H1 (cell line): ENCODE results near the gene COX6A2. TPM values are rescaled to one million over a fixed set of nuclear protein-coding genes. Genes with fewer than 3 reads are reported as not detected.

ENCODE experiments used
- CTCF ChIA-PET: fragments of 300-600 bp; sonication (Branson Sonifier 250); formaldehyde crosslinking; loops from one replicate; lab custom pipeline; 2021; ENCODE audit not compliant: partially characterized antibody; lab: Charles Lee
- POLR2A ChIA-PET: fragments of 300-600 bp; sonication (Branson Sonifier 250); formaldehyde crosslinking; loops from one replicate; lab custom pipeline; 2021; ENCODE audit warnings: inconsistent platforms; ENCODE audit not compliant: partially characterized antibody; lab: Charles Lee
- DNase-seq, 2 experiments: peaks; one replicate each; pipeline versions ENCODE4 v3.0.0 to v3.0.0-alpha.2; 2010 to 2022; ENCODE audit warnings: low spot score in 2 of 2, low read depth in 1 of 2, mixed read lengths in 1 of 2
- FAIRE-seq: peaks from 2 replicates; lab custom pipeline; 2011; peaks lifted over from hg19 to GRCh38; lab: Jason Lieb, UNC
- H2AFZ ChIP-seq: 2 replicates; pipeline ENCODE4 v1.8.1; 2012; ENCODE audit warnings: low read length, inconsistent platforms
- H2AK5ac ChIP-seq: 2 replicates; pipeline ENCODE4 v1.6.1; 2013; ENCODE audit warnings: low read depth, low read length
- H2BK120ac ChIP-seq: replicated peaks from 2 replicates; pipeline ENCODE3; 2013; ENCODE audit warnings: low read depth, low read length, inconsistent platforms
- H2BK12ac ChIP-seq: 2 replicates; pipeline ENCODE4 v1.6.1; 2013; ENCODE audit warnings: low read depth, low read length
- H2BK15ac ChIP-seq: 2 replicates; pipeline ENCODE4 v1.6.1; 2013; ENCODE audit warnings: low read length
- H2BK20ac ChIP-seq: 2 replicates; pipeline ENCODE4 v1.6.1; 2013; ENCODE audit warnings: low read length
- H2BK5ac ChIP-seq: 2 replicates; pipeline ENCODE4 v1.6.1; 2013; ENCODE audit warnings: low read depth, low read length
- H3K14ac ChIP-seq: 2 replicates; pipeline ENCODE4 v1.6.1; 2013; ENCODE audit warnings: inconsistent platforms; ENCODE audit not compliant: insufficient read length
- H3K18ac ChIP-seq: 2 replicates; pipeline ENCODE4 v1.6.1; 2013; ENCODE audit warnings: low read length; ENCODE audit errors: extremely low read depth
- H3K23ac ChIP-seq: 2 replicates; pipeline ENCODE4 v1.6.1; 2013; ENCODE audit warnings: inconsistent platforms; ENCODE audit not compliant: insufficient read length
- H3K23me2 ChIP-seq: 2 replicates; pipeline ENCODE4 v1.6.1; 2013; ENCODE audit warnings: low read depth, low read length
- H3K27ac ChIP-seq: 2 replicates; pipeline ENCODE4 v1.6.1; 2011; ENCODE audit warnings: low read depth, low read length, inconsistent platforms
- H3K27me3 ChIP-seq, 4 experiments: replicated peaks in 1 of 4; 1 replicate in 1 of 4; 2 replicates in 3 of 4; pipeline versions ENCODE4 v1.6.1 to v1.8.1; 2011 to 2013; ENCODE audit warnings: low read length in 3 of 4, mild to moderate bottlenecking in 3 of 4, inconsistent platforms in 2 of 4, mixed read lengths in 2 of 4, moderate library complexity in 1 of 4; ENCODE audit not compliant: control insufficient read depth in 3 of 4, insufficient read depth in 3 of 4; ENCODE audit errors: extremely low read depth in 1 of 4
- H3K36me3 ChIP-seq, 4 experiments: 2 replicates each; pipeline versions ENCODE4 v1.6.1 to v1.8.1; 2011 to 2013; ENCODE audit warnings: mild to moderate bottlenecking in 4 of 4, low read length in 3 of 4, moderate library complexity in 2 of 4, control low read depth in 1 of 4, inconsistent platforms in 1 of 4; ENCODE audit not compliant: insufficient read depth in 4 of 4, control insufficient read depth in 2 of 4
- H3K4ac ChIP-seq: replicated peaks from 2 replicates; pipeline ENCODE3; 2013; ENCODE audit warnings: low read length, low read depth, mixed read lengths, inconsistent platforms; ENCODE audit not compliant: insufficient read length
- H3K4me1 ChIP-seq, 4 experiments: replicated peaks in 1 of 4; 1 replicate in 1 of 4; 2 replicates in 3 of 4; pipeline versions ENCODE4 v1.6.1 to v1.8.1; 2011 to 2013; ENCODE audit warnings: low read length in 3 of 4, inconsistent platforms in 2 of 4, mixed read lengths in 1 of 4; ENCODE audit not compliant: insufficient read depth in 4 of 4, control insufficient read depth in 3 of 4
- H3K4me2 ChIP-seq, 2 experiments: 2 replicates each; pipeline versions ENCODE4 v1.6.1 to v1.8.1; 2011 to 2013; ENCODE audit warnings: low read depth in 2 of 2, low read length in 2 of 2, control low read depth in 1 of 2, inconsistent platforms in 1 of 2, mild to moderate bottlenecking in 1 of 2; ENCODE audit not compliant: insufficient read depth in 1 of 2
- H3K4me3 ChIP-seq, 4 experiments: fragments of 200-600, 300-600 bp in 1 of 4; sonication (generic), shearing (Covaris generic), sonication (Bioruptor Twin) in 1 of 4; 2 replicates each; pipeline versions ENCODE4 v1.5.1 to v1.8.1; 2011 to 2016; ENCODE audit warnings: low read length in 4 of 4, low read depth in 3 of 4, control low read depth in 2 of 4, inconsistent platforms in 2 of 4, mild to moderate bottlenecking in 2 of 4, mixed read lengths in 1 of 4, moderate library complexity in 1 of 4; ENCODE audit not compliant: insufficient read depth in 2 of 4; ENCODE audit errors: extremely low read depth in 1 of 4
- H3K56ac ChIP-seq: replicated peaks from 2 replicates; pipeline ENCODE3; 2013; ENCODE audit warnings: low read depth, mild to moderate bottlenecking, mixed read lengths, low read length, inconsistent platforms; ENCODE audit not compliant: insufficient read length
- H3K79me1 ChIP-seq: 2 replicates; pipeline ENCODE4 v1.6.1; 2013; ENCODE audit warnings: low read depth, low read length, control low read depth
- H3K79me2 ChIP-seq, 2 experiments: 2 replicates each; pipeline versions ENCODE4 v1.6.1 to v1.8.1; 2012 to 2013; ENCODE audit warnings: low read length in 2 of 2, mild to moderate bottlenecking in 2 of 2, inconsistent platforms in 1 of 2; ENCODE audit not compliant: insufficient read depth in 2 of 2, control insufficient read depth in 1 of 2
- H3K9ac ChIP-seq, 4 experiments: replicated peaks in 1 of 4; 1 replicate in 1 of 4; 2 replicates in 3 of 4; pipeline versions ENCODE4 v1.6.1 to v1.8.1; 2011 to 2013; ENCODE audit warnings: low read depth in 3 of 4, low read length in 3 of 4, control low read depth in 2 of 4, mild to moderate bottlenecking in 2 of 4, moderate library complexity in 2 of 4, inconsistent platforms in 1 of 4; ENCODE audit errors: extremely low read depth in 1 of 4
- H3K9me3 ChIP-seq, 2 experiments: 2 replicates each; pipeline versions ENCODE4 v1.6.1 to v1.8.1; 2012 to 2013; ENCODE audit warnings: mild to moderate bottlenecking in 2 of 2, moderate library complexity in 2 of 2, control low read depth in 1 of 2, inconsistent platforms in 1 of 2, low read depth in 1 of 2, low read length in 1 of 2, mixed read lengths in 1 of 2; ENCODE audit not compliant: insufficient read depth in 2 of 2
- H4K20me1 ChIP-seq, 2 experiments: replicated peaks in 1 of 2; 2 replicates each; pipeline versions ENCODE3 to v1.8.1; 2011 to 2013; ENCODE audit warnings: inconsistent platforms in 2 of 2, low read length in 2 of 2, mild to moderate bottlenecking in 1 of 2; ENCODE audit not compliant: insufficient read depth in 2 of 2, control insufficient read depth in 1 of 2
- H4K5ac ChIP-seq: 2 replicates; pipeline ENCODE4 v1.6.1; 2013; ENCODE audit warnings: low read length, low read depth, mixed read lengths, inconsistent platforms; ENCODE audit not compliant: insufficient read length
- H4K8ac ChIP-seq: 2 replicates; pipeline ENCODE4 v1.8.0; 2013; ENCODE audit warnings: mild to moderate bottlenecking, moderate library complexity, low read length, inconsistent platforms; ENCODE audit not compliant: insufficient read depth; ENCODE audit errors: extremely low read depth
- H4K91ac ChIP-seq: replicated peaks from 2 replicates; pipeline ENCODE3; 2013; ENCODE audit warnings: low read length, mixed read lengths, inconsistent platforms; ENCODE audit not compliant: insufficient read length
- CHD1 ChIP-seq: IDR thresholded peaks from 2 replicates; pipeline ENCODE4 v1.6.1; 2012; ENCODE audit warnings: low read depth, low read length, improper control_type of control experiment
- HDAC6 ChIP-seq: IDR thresholded peaks from one replicate; pipeline ENCODE4 v1.7.1; 2012; ENCODE audit warnings: low read depth, mild to moderate bottlenecking, inconsistent platforms, low read length, moderate library complexity
- RAD21 ChIP-seq, 2 experiments: IDR thresholded peaks in 1 of 2; conservative IDR thresholded peaks in 1 of 2; 2 replicates each; pipeline ENCODE4 v1.6.1; 2011; ENCODE audit warnings: low read depth in 2 of 2, low read length in 2 of 2, improper control_type of control experiment in 1 of 2, inconsistent platforms in 1 of 2, mild to moderate bottlenecking in 1 of 2, moderate library complexity in 1 of 2
- WGBS, 2 experiments: shearing (Covaris generic) in 1 of 2; methylation state at CpG; one replicate each; pipeline versions ENCODE4 v1.1.6 to v1.1.7; 2013 to 2015; ENCODE audit warnings: low lambda C conversion rate in 2 of 2, mixed read lengths in 2 of 2, inconsistent platforms in 1 of 2, low coverage in 1 of 2, missing lambda C conversion rate in 1 of 2; ENCODE audit not compliant: insufficient replicate concordance in 2 of 2, insufficient coverage in 1 of 2, insufficient read length in 1 of 2; ENCODE audit errors: extremely low coverage in 1 of 2, missing lambda C conversion rate in 1 of 2; 5-methylcytosine and 5-hydroxymethylcytosine counted together
- polyA plus RNA-seq, 7 experiments: library from polyadenylated mRNA; depleted of rRNA in 3 of 7; stranded (reverse) in 5 of 7; unstranded in 2 of 7; fragments of >200 nt in 5 of 7; fragments of 200-250 nt in 2 of 7; gene quantifications; 1 replicate in 5 of 7; 2 replicates in 1 of 7; 4 replicates in 1 of 7; pipeline versions ENCODE4 v1.2.1 to v1.2.3, GENCODE V29; 2011 to 2013; ENCODE audit warnings: missing spikeins in 2 of 7, mixed read lengths in 2 of 7
- total RNA-seq: library from RNA; stranded (reverse); fragmentation: NEBNext Ultra II Directional; extraction: Animal tissue kit (Norgen Biotek cat#: 25700); gene quantifications from 2 replicates; pipeline ENCODE4 v1.2.1, GENCODE V29; 2021

COX6A2 gene
- total and polyA plus RNA-seq, 2 of the 8 experiments (the other 6 are each of a cell fraction or from before 2014, with no cell fraction given): 0.79 TPM; not detected in 1

GRCh38 chr16:31460582-31461002 lies 32.4 kb upstream of the COX6A2 start:
- H3K18ac ChIP-seq: no peak overlapping the region
- no peak overlapping the region for H4K8ac ChIP-seq
- peaks cover 0 to 13% (median 1%) of the 10 kb centered on the region in 4 experiments; a peak in 4 of 8 replicates for H3K36me3 ChIP-seq
- H3K9me3 ChIP-seq: no peaks in the 10 kb centered on the region
- H2BK120ac ChIP-seq: no peak overlapping the region
- no peak overlapping the region for H2AFZ ChIP-seq
- H3K27ac ChIP-seq: no peak overlapping the region
- H3K27me3 ChIP-seq: no peaks in the 10 kb centered on the region
- 73% methylated on average over 8 of the region's 8 CpGs; no CpG with 5 or more reads in 1 of the 2 experiments for WGBS, 2 experiments
- H3K23me2 ChIP-seq: peaks cover 11% of the 10 kb centered on the region; the same call in 1 of the 2 replicates
- POLR2A ChIA-PET: interaction anchor here (1.0 to 4.5 kb wide), 12 partner anchors 8 to 387 kb away, joined by 3 to 40 read pairs (median 5); partner anchors contain the start of genes FUS, TGFB1I1, ZNF646 and ZNF668
- H4K20me1 ChIP-seq: peaks cover 12 to 15% of the 10 kb centered on the region in 2 experiments
- H3K4me3 ChIP-seq: peak overlapping the region in 2 of 4 experiments; percentile 70 to 73; a peak in 3 of 8 replicates
- DNase-seq (no peak), FAIRE-seq (no peak)
- H3K4me1 ChIP-seq: peaks cover 0 to 16% (median 6%) of the 10 kb centered on the region in 4 experiments; a peak in 5 of 7 replicates
- H2BK5ac ChIP-seq: no peak overlapping the region
- H2BK12ac ChIP-seq: no peak overlapping the region
- peak overlapping the region; percentile 87 to 88; a peak in 3 of 4 replicates for H3K4me2 ChIP-seq
- no peak overlapping the region; a peak in 1 of 7 replicates for H3K9ac ChIP-seq
- H3K79me1 ChIP-seq: peaks cover 8% of the 10 kb centered on the region
- H3K23ac ChIP-seq: no peak overlapping the region
- no peak overlapping the region for H2BK20ac ChIP-seq
- no peak overlapping the region for H2AK5ac ChIP-seq
- CTCF ChIA-PET: interaction anchor here (0.7 to 2.7 kb wide), 31 partner anchors 8 to 418 kb away, joined by 3 to 35 read pairs (median 4); partner anchors contain the start of genes AHSP, TGFB1I1 and ZNF267
- no peak overlapping the region for H4K91ac ChIP-seq
- H3K56ac ChIP-seq: no peak overlapping the region
- H4K5ac ChIP-seq: no peak overlapping the region
- H2BK15ac ChIP-seq: no peak overlapping the region
- peaks cover 0 to 22% of the 10 kb centered on the region in 2 experiments; a peak in 2 of 4 replicates for H3K79me2 ChIP-seq
- no peak overlapping the region for H3K4ac ChIP-seq
- no peak overlapping the region for H3K14ac ChIP-seq
- TF ChIP-seq HDAC6: no peak
- TF ChIP-seq CHD1: no peak
- peak; percentile 11 to 31; a peak in 2 of 4 replicates for TF ChIP-seq RAD21 (IDR thresholded peaks at IDR 0.05 in 1 of 2, conservative IDR thresholded peaks at IDR 0.05 in 1 of 2; ENCODE audit: low read depth in 2 of 2, low read length in 2 of 2)
